ENCODE measurements around the gene SH3RF3.

- TF ChIP-seq CTCF (IDR thresholded peaks at IDR 0.05; ENCODE audit: low read depth, low read length) = no peak
- no peak for TF ChIP-seq POLR2A (IDR thresholded peaks at IDR 0.05; ENCODE audit: extremely low read depth, insufficient read length)
Observed at GRCh38 chr2:109244304-109244582, 115.2 kb downstream of the SH3RF3 start.

Data from NB4 (cell line).